ENCODE results near the gene ZNF454. TPM values are rescaled to one million over a fixed set of nuclear protein-coding genes. Genes with fewer than 3 reads are reported as not detected.

ZNF454 gene
- total RNA-seq, 1 experiment from 2014 or later: 4.3 TPM

GRCh38 chr5:178982941-178983340 is 41.9 kb downstream of the ZNF454 start (continued):
- TF ChIP-seq ARID4B (CRISPR knock-in tag; IDR thresholded peaks at IDR 0.05; ENCODE audit: borderline replicate concordance): no peak
- TF ChIP-seq ZNF232 (CRISPR knock-in tag; IDR thresholded peaks at IDR 0.05): no peak
- TF ChIP-seq MYBL2 (CRISPR knock-in tag; IDR thresholded peaks at IDR 0.05): no peak
- no peak for TF ChIP-seq JAZF1 (CRISPR knock-in tag; IDR thresholded peaks at IDR 0.05)
- no peak for TF ChIP-seq OVOL2 (CRISPR knock-in tag; IDR thresholded peaks at IDR 0.05; ENCODE audit: borderline replicate concordance)
- no peak for TF ChIP-seq GABPB1 (CRISPR knock-in tag; IDR thresholded peaks at IDR 0.05)
- TF ChIP-seq ERG (CRISPR knock-in tag; IDR thresholded peaks at IDR 0.05): no peak

- H3K27ac Mint-ChIP-seq: no peak overlapping the region
Measured at GRCh38 chr5:178983728-178984127, 42.7 kb downstream of the ZNF454 start.

GRCh38 chr5:178984145-178985072 is 43.4 kb downstream of the ZNF454 start:
- POLR2A ChIA-PET: interaction anchor here (0.6 to 1.0 kb wide), 2 partner anchors 76 to 1224 kb away, joined by 3 read pairs; partner anchors contain the start of genes RASGEF1C and ZNF354C
- no peaks in the 10 kb centered on the region for H3K4me1 Mint-ChIP-seq
- no peak overlapping the region for H3K4me3 Mint-ChIP-seq
- H3K27ac Mint-ChIP-seq: no peak overlapping the region
- peaks cover 32% of the 10 kb centered on the region for H3K27me3 Mint-ChIP-seq (ENCODE audit: low read depth)
- peaks cover 65% of the 10 kb centered on the region for H3K9me3 Mint-ChIP-seq
- no peak for ATAC-seq
- no peak for DNase-seq (ENCODE audit: low spot score)
- peaks cover 63% of the 10 kb centered on the region for H3K36me3 Mint-ChIP-seq
- CTCF ChIA-PET: no interaction called here
- no peak for TF ChIP-seq AR (CRISPR knock-in tag; IDR thresholded peaks at IDR 0.05)
- no peak for TF ChIP-seq TCF7 (CRISPR knock-in tag; IDR thresholded peaks at IDR 0.05; ENCODE audit: low read depth)
- TF ChIP-seq JUN (CRISPR knock-in tag; IDR thresholded peaks at IDR 0.05): no peak
- TF ChIP-seq ARID4B (CRISPR knock-in tag; IDR thresholded peaks at IDR 0.05; ENCODE audit: borderline replicate concordance): no peak
- TF ChIP-seq E2F4 (CRISPR knock-in tag; IDR thresholded peaks at IDR 0.05; ENCODE audit: borderline replicate concordance, low read depth): no peak
- no peak for TF ChIP-seq PRDM15 (CRISPR knock-in tag; IDR thresholded peaks at IDR 0.05)

More at GRCh38 chr5:178983728-178984127, 42.7 kb downstream of the ZNF454 start:
- H3K4me3 Mint-ChIP-seq: no peak overlapping the region
- ATAC-seq (no peak), DNase-seq (ENCODE audit: low spot score) (no peak)
- TF ChIP-seq CREM (CRISPR knock-in tag; IDR thresholded peaks at IDR 0.05): no peak
- POLR2A ChIA-PET: no interaction called here
- H3K36me3 Mint-ChIP-seq: peaks cover 70% of the 10 kb centered on the region
- no peaks in the 10 kb centered on the region for H3K4me1 Mint-ChIP-seq
- peaks cover 33% of the 10 kb centered on the region for H3K27me3 Mint-ChIP-seq (ENCODE audit: low read depth)
- H3K9me3 Mint-ChIP-seq: peaks cover 69% of the 10 kb centered on the region
- CTCF ChIA-PET: no interaction called here
